Endothelial cell of umbilical vein (primary cell): ENCODE measurements around the gene RMC1. TPM values are rescaled to one million over a fixed set of nuclear protein-coding genes. Genes with fewer than 3 reads are reported as not detected.

Source experiments
- BruUV-seq: library from RNA; stranded (reverse); fragments of 400-500 nt; replicated peaks from 2 replicates; lab custom pipeline; 2021; lab: Mats Ljungman, UMichigan
- CTCF ChIA-PET: fragments of 300-600, 350-600 bp; sonication (Branson Sonifier 250); formaldehyde crosslinking; loops from one replicate; lab custom pipeline; 2021; ENCODE audit warnings: antibody characterized with exemption, inconsistent platforms; lab: Charles Lee
- POLR2A ChIA-PET: fragments of 300-600, 350-600 bp; sonication (Branson Sonifier 250); formaldehyde crosslinking; loops from one replicate; lab custom pipeline; 2021; ENCODE audit warnings: antibody characterized with exemption, inconsistent platforms; lab: Charles Lee
- DNase-seq: peaks from one replicate; pipeline ENCODE4 v3.0.0-alpha.2; 2011; ENCODE audit warnings: low read depth, low spot score
- FAIRE-seq: peaks from 2 replicates; lab custom pipeline; 2011; peaks lifted over from hg19 to GRCh38; lab: Jason Lieb, UNC
- H2AFZ ChIP-seq: 2 replicates; pipeline ENCODE4 v1.6.0; 2012; ENCODE audit warnings: low read depth, low read length, control low read depth, inconsistent platforms
- H3K27ac ChIP-seq: 2 replicates; pipeline ENCODE4 v1.5.1; 2011; ENCODE audit warnings: low read depth, mild to moderate bottlenecking, control low read depth, low read length, moderate library complexity; ENCODE audit not compliant: insufficient read depth
- H3K27me3 ChIP-seq, 2 experiments: 2 replicates each; pipeline versions ENCODE4 v1.6.0 to v1.6.1; 2011; ENCODE audit warnings: low read length in 2 of 2, mixed read lengths in 1 of 2; ENCODE audit not compliant: control insufficient read depth in 2 of 2, insufficient read depth in 2 of 2
- H3K36me3 ChIP-seq, 2 experiments: 2 replicates in 1 of 2; 3 replicates in 1 of 2; pipeline ENCODE4 v1.5.1; 2011; ENCODE audit warnings: low read length in 2 of 2, mild to moderate bottlenecking in 1 of 2, moderate library complexity in 1 of 2; ENCODE audit not compliant: control insufficient read depth in 2 of 2, insufficient read depth in 2 of 2; ENCODE audit errors: extremely low read depth in 1 of 2
- H3K4me1 ChIP-seq: 3 replicates; pipeline ENCODE4 v1.5.1; 2011; ENCODE audit warnings: mild to moderate bottlenecking, low read length; ENCODE audit not compliant: control insufficient read depth, insufficient read depth; ENCODE audit errors: extremely low read depth
- H3K4me2 ChIP-seq: 2 replicates; pipeline ENCODE4 v1.6.1; 2011; ENCODE audit warnings: low read length, control low read depth, mixed read lengths; ENCODE audit not compliant: insufficient read depth
- H3K4me3 ChIP-seq, 3 experiments: fragments of 200-600 bp in 1 of 3; sonication (generic), shearing (Covaris generic) in 1 of 3; replicated peaks in 1 of 3; 2 replicates each; pipeline ENCODE4 v1.5.1; 2011 to 2016; ENCODE audit warnings: control low read depth in 3 of 3, low read length in 3 of 3, mild to moderate bottlenecking in 2 of 3, inconsistent platforms in 1 of 3, low read depth in 1 of 3, moderate library complexity in 1 of 3; ENCODE audit not compliant: insufficient read depth in 1 of 3
- H3K79me2 ChIP-seq: 2 replicates; pipeline ENCODE4 v1.6.0; 2012; ENCODE audit warnings: low read length, inconsistent platforms; ENCODE audit not compliant: control insufficient read depth, insufficient read depth
- H3K9ac ChIP-seq: replicated peaks from 2 replicates; pipeline ENCODE3; 2011; ENCODE audit warnings: low read length, control low read depth; ENCODE audit not compliant: insufficient read depth; ENCODE audit errors: extremely low read depth
- H3K9me1 ChIP-seq: replicated peaks from 3 replicates; pipeline ENCODE4 v1.6.0; 2011; ENCODE audit warnings: mild to moderate bottlenecking, low read length; ENCODE audit not compliant: control insufficient read depth, insufficient read depth; ENCODE audit errors: extremely low read depth
- H3K9me3 ChIP-seq: replicated peaks from 2 replicates; pipeline ENCODE4 v1.5.1; 2012; ENCODE audit warnings: low read length, inconsistent platforms; ENCODE audit not compliant: control insufficient read depth, insufficient read depth
- H4K20me1 ChIP-seq: replicated peaks from 2 replicates; pipeline ENCODE3; 2011; ENCODE audit warnings: mild to moderate bottlenecking, low read length; ENCODE audit not compliant: control insufficient read depth, insufficient read depth; ENCODE audit errors: extremely low read depth
- CTCF ChIP-seq, 2 donors: IDR thresholded peaks; 1 replicate in 1 of 2; 2 replicates in 1 of 2; pipeline ENCODE4 v1.5.1; 2011; ENCODE audit warnings: low read length in 2 of 2, mild to moderate bottlenecking in 2 of 2, moderate library complexity in 2 of 2, control low read depth in 1 of 2, inconsistent platforms in 1 of 2, low read depth in 1 of 2; ENCODE audit not compliant: insufficient read depth in 1 of 2; ENCODE audit errors: extremely low read depth in 1 of 2
- EZH2 ChIP-seq: IDR thresholded peaks from 2 replicates; pipeline ENCODE4 v1.6.1; 2012; ENCODE audit warnings: borderline replicate concordance, low read depth, mild to moderate bottlenecking, moderate library complexity, low read length, inconsistent platforms; ENCODE audit not compliant: severe bottlenecking
- FOS ChIP-seq: IDR thresholded peaks from 2 replicates; pipeline ENCODE4 v1.6.1; 2011; ENCODE audit warnings: mild to moderate bottlenecking, low read length, moderate library complexity, borderline replicate concordance; ENCODE audit not compliant: insufficient read depth
- GATA2 ChIP-seq: IDR thresholded peaks from 2 replicates; pipeline ENCODE4 v1.7.0; 2011; ENCODE audit warnings: low read depth, mild to moderate bottlenecking, moderate library complexity, mixed read lengths, low read length; ENCODE audit not compliant: insufficient read length, insufficient read depth
- JUN ChIP-seq: IDR thresholded peaks from 2 replicates; pipeline ENCODE4 v1.6.1; 2011; ENCODE audit warnings: borderline replicate concordance, low read depth; ENCODE audit not compliant: insufficient read length, insufficient read depth
- MYC ChIP-seq: IDR thresholded peaks from one replicate; pipeline ENCODE4 v1.6.1; 2011; ENCODE audit warnings: mild to moderate bottlenecking, low read depth, low read length
- POLR2A ChIP-seq: IDR thresholded peaks from 2 replicates; pipeline ENCODE4 v1.6.1; 2012; ENCODE audit warnings: low read depth, mild to moderate bottlenecking, control low read depth, low read length
- POLR2AphosphoS5 ChIP-seq: IDR thresholded peaks from 2 replicates; pipeline ENCODE4 v1.6.1; 2012; ENCODE audit warnings: low read depth, mild to moderate bottlenecking, control low read depth, low read length, moderate library complexity; ENCODE audit not compliant: insufficient read depth
- dilution Hi-C: fragments of 300-500 bp; cut with MboI; formaldehyde crosslinking; loops from one replicate; pipeline ENCODE4 v1.15.0; 2019; ENCODE audit warnings: low sequenced_read_pairs; ENCODE audit not compliant: extremely low pct_ligation_motif_present
- intact Hi-C: fragments of 100-400 bp; cut with micrococcal nuclease; formaldehyde crosslinking; loops from one replicate; pipeline ENCODE4 v1.10.0; 2022
- polyA plus RNA-seq, 4 experiments: library from polyadenylated mRNA; depleted of rRNA in 3 of 4; stranded (reverse) in 3 of 4; unstranded in 1 of 4; fragments of >200 nt; gene quantifications; 2 replicates each; pipeline versions ENCODE4 v1.2.1 to v1.2.3, GENCODE V29; 2011 to 2012; ENCODE audit warnings: missing spikeins in 1 of 4
- total RNA-seq: library from RNA; stranded (reverse); gene quantifications from 2 replicates; pipeline ENCODE4 v1.2.3, GENCODE V29; 2021
- TF ChIP-seq, protein P1 (sequence below): IDR thresholded peaks from 2 replicates; pipeline ENCODE4 v1.6.1; 2011; ENCODE audit not compliant: insufficient read depth, insufficient read length

RMC1 gene
- total and polyA plus RNA-seq, 2 donors (not counting 3 experiments of a cell fraction or from before 2014, with no cell fraction given): 26.2 to 29.7 TPM

- Histone ChIP-seq H3K9me3 (no peaks in the 10 kb centered on the region), H3K4me2 (peak overlapping the region; percentile 84), H3K36me3 (peaks cover 7 to 8% of the 10 kb centered on the region in 2 experiments), H3K27ac (no peak overlapping the region), H3K79me2 (peaks cover 6% of the 10 kb centered on the region), H3K27me3 (no peaks in the 10 kb centered on the region), H3K4me1 (peaks cover 18% of the 10 kb centered on the region), H2AFZ (no peak overlapping the region), H3K9ac (peak overlapping the region; percentile 72), H3K4me3 (no peak overlapping the region), H3K9me1 (no peaks in the 10 kb centered on the region), H4K20me1 (no peaks in the 10 kb centered on the region)
- ChIA-PET CTCF (interaction anchor here (0.5 to 3.3 kb wide), 6 partner anchors 11 to 1770 kb away, joined by 3 to 18 read pairs (median 4); no protein-coding TSS in a partner anchor), POLR2A (no interaction called here)
- DNase-seq (no peak), FAIRE-seq (no peak)
- no TSS peak for BruUV-seq
- intact Hi-C loops (loop anchor here (2.0 to 5.0 kb wide), 3 partner anchors 14 to 692 kb away; no protein-coding TSS in a partner anchor), dilution Hi-C loops (no loop called here)
- no peak for TF ChIP-seq EZH2
- no peak for TF ChIP-seq FOS
- no peak for TF ChIP-seq POLR2AphosphoS5
- TF ChIP-seq GATA2: no peak
- TF ChIP-seq POLR2A: no peak
- TF ChIP-seq, protein P1, sequence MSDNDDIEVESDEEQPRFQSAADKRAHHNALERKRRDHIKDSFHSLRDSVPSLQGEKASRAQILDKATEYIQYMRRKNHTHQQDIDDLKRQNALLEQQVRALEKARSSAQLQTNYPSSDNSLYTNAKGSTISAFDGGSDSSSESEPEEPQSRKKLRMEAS: no peak
- no peak for TF ChIP-seq JUN
- TF ChIP-seq MYC: no peak
- no peak for TF ChIP-seq CTCF (IDR thresholded peaks at IDR 0.05; ENCODE audit: extremely low read depth in 1 of 2, insufficient read depth in 1 of 2, low read depth in 1 of 2, low read length in 2 of 2)
Observed at GRCh38 chr18:23504720-23505119, 1.4 kb downstream of the RMC1 start.
